GM19438 (cell line): ENCODE data around the gene MMADHC.

Experiments used
- ATAC-seq: cut with Tn5 transposase; IDR thresholded peaks from one replicate; pipeline ENCODE4 v1.9.1; 2021; ENCODE audit warnings: low read depth; ENCODE audit not compliant: unreplicated experiment

The MMADHC gene

GRCh38 chr2:149559341-149560068, 28.1 kb downstream of the MMADHC start:
- ATAC-seq: no peak

DNA sequence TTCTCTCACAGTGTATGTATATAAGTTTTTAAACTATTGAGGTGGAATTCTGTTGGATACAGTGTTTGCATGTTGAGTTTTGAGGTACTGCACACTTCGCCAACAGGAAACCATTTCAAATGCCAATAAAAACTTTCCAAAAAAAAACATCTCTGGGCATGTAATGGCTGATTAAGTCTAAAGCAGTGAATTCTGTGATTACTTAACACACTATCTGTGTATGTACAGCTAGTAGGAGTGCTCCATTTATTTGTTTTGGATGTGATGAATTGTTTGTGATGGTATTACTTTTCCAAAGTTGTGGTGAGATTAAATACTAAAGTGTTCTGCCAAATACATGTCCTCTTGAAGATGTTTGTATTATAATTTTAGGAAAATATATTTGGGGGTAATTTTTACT, 31.1 kb downstream of the MMADHC start:
- ATAC-seq: no peak

- ATAC-seq: no peak
These were observed 34.7 kb downstream of the MMADHC start for GRCh38 chr2:149552830-149553229.

GRCh38 chr2:149552226-149552625, 35.3 kb downstream of the MMADHC start:
- ATAC-seq: no peak

GRCh38 chr2:149544692-149545091, 42.9 kb downstream of the MMADHC start:
- no peak for ATAC-seq

DNA sequence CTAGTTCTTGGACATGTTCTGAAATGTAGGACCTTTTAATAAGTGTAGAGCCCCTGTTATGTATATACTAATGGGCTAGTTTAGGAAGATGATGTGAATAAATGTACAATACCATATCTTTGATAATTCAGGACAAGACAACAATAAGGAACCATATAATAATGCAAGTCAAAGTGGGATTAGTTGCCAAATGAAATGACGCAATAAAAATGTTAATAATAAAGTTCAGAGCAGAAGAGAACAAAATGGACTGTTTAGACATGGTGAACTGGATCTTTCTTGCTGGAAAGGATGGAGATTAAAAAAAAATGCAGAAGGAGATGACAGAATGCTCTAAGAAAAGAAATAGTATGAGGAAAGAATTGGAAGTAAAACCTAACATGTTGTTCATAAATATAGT, 43.7 kb downstream of the MMADHC start:
- no peak for ATAC-seq

DNA sequence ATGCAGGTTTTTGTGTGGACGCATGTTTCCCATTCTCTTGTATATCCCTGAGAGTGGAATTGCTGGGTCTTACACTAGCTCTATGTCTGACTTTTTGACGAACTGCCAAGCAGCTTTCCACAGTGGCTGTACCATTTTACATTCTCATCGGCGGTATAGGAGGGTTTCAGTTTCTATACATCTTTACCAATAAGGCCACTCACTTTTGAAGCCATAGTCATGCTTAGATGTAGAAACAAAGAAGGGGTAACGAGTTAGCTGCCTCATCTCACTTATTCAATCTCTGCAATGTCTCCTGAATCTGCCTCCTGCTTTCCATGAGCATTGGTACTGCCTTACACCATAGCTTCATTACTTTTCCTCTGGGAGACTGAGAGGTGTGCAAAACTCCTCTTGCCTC, 47.4 kb downstream of the MMADHC start:
- no peak for ATAC-seq

DNA sequence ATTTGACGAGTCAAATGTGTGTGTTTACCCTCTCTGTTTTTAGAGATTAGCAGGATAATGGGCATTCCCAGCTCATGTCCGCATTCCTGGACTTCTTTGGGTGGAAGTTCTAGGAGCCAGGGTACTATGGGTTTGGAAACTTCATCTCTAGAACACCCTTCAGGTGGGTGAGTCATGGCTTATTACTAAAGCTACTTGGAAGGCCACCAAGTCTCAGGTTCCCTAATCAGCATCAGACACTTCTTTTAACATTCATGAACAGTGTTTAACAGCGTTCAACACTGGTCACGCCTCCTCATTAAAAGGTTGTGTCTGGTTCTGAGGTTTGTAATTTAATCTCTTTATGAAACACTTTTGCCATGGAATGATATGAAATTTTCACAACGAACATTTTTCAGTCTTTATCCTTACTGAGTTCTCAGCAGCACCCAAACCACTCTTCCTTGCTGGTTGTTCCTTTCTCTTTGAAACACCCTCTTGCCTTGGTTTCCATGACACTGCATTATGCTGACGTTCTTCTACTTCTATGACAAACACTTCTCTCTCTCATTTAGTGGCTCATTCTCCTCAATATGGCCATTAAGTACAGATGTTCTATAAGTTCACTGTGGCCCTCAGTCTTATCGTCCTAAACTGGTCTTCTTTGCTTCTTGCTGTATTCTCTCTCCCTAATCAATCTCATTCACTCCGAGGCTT, 49.3 kb downstream of the MMADHC start:
- no peak for ATAC-seq

DNA sequence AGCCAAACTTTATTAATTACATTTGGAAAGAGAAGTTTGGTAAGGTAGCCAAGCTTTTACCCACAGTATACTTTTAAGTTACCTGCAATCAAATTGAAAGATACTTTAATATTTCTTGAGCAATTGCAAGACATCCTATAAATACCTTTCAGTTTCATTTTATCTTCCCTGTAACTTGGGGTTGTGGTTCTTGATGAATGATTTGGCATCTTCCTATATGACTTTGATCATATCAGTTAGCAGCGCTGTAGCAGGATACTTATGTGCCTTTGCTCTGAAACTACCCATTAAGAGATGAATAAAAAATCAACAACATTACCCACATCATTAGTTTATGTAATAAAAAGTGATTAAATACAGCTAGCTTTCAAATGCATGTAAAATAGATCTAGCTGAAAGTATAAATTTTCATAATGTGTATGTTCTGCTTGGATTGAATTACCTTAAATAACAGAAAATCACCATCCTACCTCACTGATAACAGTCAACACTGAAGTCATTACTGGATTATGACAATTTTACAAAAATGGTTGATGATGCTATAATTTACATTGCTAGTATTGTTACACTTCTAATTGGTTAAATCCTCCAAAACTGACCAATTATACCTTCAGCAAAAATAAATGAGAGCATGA, 50.4 kb downstream of the MMADHC start:
- no peak for ATAC-seq

DNA sequence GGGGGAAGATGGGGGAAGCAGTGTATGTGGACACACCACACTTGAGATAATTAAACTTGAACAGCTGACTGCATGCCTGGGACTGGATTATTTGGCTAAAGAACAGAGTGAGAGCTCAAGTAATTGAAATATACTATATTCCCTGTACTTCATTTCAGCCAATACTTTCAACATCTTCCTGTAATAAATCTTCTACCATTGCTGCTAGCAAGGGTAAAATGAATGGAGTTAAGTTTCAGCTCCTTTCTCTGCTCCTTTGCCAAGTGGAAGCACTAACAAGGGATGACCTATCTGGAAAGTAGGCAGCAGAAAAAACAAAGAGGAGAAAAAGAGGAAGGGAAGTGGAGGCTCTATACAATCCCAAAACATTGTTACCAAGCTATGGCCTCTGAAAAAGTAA, 50.9 kb downstream of the MMADHC start:
- no peak for ATAC-seq

- no peak for ATAC-seq
These were observed 52.9 kb downstream of the MMADHC start for GRCh38 chr2:149534674-149535073.

- no peak for ATAC-seq
These were observed 58.6 kb downstream of the MMADHC start for GRCh38 chr2:149528983-149529382.

DNA sequence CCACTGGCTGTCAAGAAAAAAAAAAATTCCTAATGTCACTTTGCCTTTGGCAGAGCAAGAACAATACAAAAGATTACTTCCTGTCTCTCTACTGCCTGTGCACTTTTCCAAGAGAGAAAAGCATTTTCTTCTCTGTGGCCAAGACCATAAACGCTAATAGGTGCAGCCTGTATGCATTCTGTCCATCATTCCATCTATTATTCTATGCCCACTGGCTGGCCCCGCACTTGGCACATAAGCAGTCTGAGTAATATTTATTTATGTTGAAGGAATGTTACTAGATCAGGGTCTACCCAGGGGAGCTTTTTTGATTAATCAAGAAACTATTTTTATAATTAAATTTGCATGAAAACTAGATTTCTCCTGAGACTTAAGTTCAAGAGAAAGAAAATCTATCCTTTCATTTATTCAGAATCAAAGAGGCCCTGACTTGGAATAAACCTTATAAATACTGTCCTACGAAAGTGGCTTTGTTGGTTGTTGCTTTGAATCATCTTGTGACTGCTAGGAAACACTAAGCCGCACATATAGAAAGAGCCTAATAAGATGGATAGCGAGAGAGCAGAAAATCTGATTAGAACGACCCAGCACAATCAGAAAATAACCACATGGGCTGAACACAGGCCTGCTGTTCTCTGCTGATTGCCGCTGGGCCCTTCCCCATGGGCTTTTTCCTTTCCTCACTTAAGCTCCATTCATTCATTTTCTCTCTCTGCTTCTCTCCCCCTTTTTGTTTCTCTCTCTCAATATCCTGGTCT, 59.4 kb downstream of the MMADHC start:
- no peak for ATAC-seq

GRCh38 chr2:149526689-149527088, 60.9 kb downstream of the MMADHC start:
- ATAC-seq: no peak

- ATAC-seq: no peak
These were observed 62.3 kb downstream of the MMADHC start for GRCh38 chr2:149525323-149525722.
